T-cell (primary cell): ENCODE measurements around the gene OCIAD1. TPM values are rescaled to one million over a fixed set of nuclear protein-coding genes. Genes with fewer than 3 reads are reported as not detected.

Source experiments
- ATAC-seq, 4 experiments: fragments of 200-7000 bp in 3 of 4; fragments of 150-1000 bp in 1 of 4; cut with Tn5 transposase; replicated peaks in 1 of 4; 1 replicate in 3 of 4; 2 replicates in 1 of 4; pipeline ENCODE4 v1.10.0; 2021; ENCODE audit warnings: moderate library complexity in 3 of 4, mild to moderate bottlenecking in 2 of 4, moderate number of reproducible peaks in 1 of 4
- CTCF ChIA-PET, 2 donors: fragments of 300-600 bp; sonication (Branson Sonifier 250); formaldehyde crosslinking; loops; one replicate each; lab custom pipeline; 2022; ENCODE audit warnings: antibody characterized with exemption in 2 of 2; lab: Charles Lee
- POLR2A ChIA-PET, 2 donors: fragments of 300-600 bp; sonication (Branson Sonifier 250); formaldehyde crosslinking; loops; one replicate each; lab custom pipeline; 2022; ENCODE audit warnings: antibody characterized with exemption in 2 of 2; lab: Charles Lee
- DNase-seq, 35 experiments: peaks; one replicate each; pipeline versions ENCODE4 v3.0.0 to v3.0.0-alpha.2; 2013 to 2023
- H3K27ac ChIP-seq: one replicate; pipeline ENCODE4 v1.5.1; 2013; ENCODE audit warnings: low read length
- H3K27me3 ChIP-seq, 2 experiments: replicated peaks in 1 of 2; 1 replicate in 1 of 2; 2 replicates in 1 of 2; pipeline versions ENCODE4 v1.6.1 to v1.7.0; 2013; ENCODE audit warnings: low read length in 1 of 2, mixed read lengths in 1 of 2; ENCODE audit not compliant: control insufficient read depth in 2 of 2, insufficient read depth in 2 of 2; ENCODE audit errors: extremely low read depth in 1 of 2
- H3K36me3 ChIP-seq, 2 donors: 1 replicate in 1 of 2; 2 replicates in 1 of 2; pipeline versions ENCODE4 v1.6.1 to v1.7.0; 2013; ENCODE audit warnings: low read length in 1 of 2; ENCODE audit not compliant: control insufficient read depth in 2 of 2, insufficient read depth in 1 of 2; ENCODE audit errors: extremely low read depth in 1 of 2
- H3K4me1 ChIP-seq, 2 experiments: 1 replicate in 1 of 2; 2 replicates in 1 of 2; pipeline versions ENCODE4 v1.6.1 to v1.7.0; 2013; ENCODE audit warnings: low read length in 2 of 2, mixed read lengths in 1 of 2; ENCODE audit not compliant: insufficient read depth in 2 of 2, control insufficient read depth in 1 of 2; ENCODE audit errors: extremely low read depth in 1 of 2
- H3K4me3 ChIP-seq, 2 donors: 1 replicate in 1 of 2; 2 replicates in 1 of 2; pipeline versions ENCODE4 v1.5.1 to v1.7.0; 2013; ENCODE audit warnings: mild to moderate bottlenecking in 2 of 2, low read length in 1 of 2, moderate library complexity in 1 of 2; ENCODE audit not compliant: control insufficient read depth in 1 of 2; ENCODE audit errors: extremely low read depth in 1 of 2
- H3K9me3 ChIP-seq: 2 replicates; pipeline ENCODE4 v1.7.0; 2013
- H3K27ac Mint-ChIP-seq, 2 donors: one replicate each; pipeline ENCODE4 v1.8.0; 2020 to 2021; ENCODE audit warnings: mild to moderate bottlenecking in 2 of 2, mixed read lengths in 2 of 2
- H3K27me3 Mint-ChIP-seq, 2 donors: one replicate each; pipeline ENCODE4 v1.8.0; 2021 to 2022; ENCODE audit warnings: mixed read lengths in 2 of 2
- H3K36me3 Mint-ChIP-seq: one replicate; pipeline ENCODE4 v1.8.0; 2021; ENCODE audit warnings: mixed read lengths
- H3K4me1 Mint-ChIP-seq, 3 donors: one replicate each; pipeline ENCODE4 v1.8.0; 2020 to 2022; ENCODE audit warnings: mixed read lengths in 3 of 3, mild to moderate bottlenecking in 1 of 3
- H3K4me3 Mint-ChIP-seq, 3 donors: one replicate each; pipeline ENCODE4 v1.8.0; 2020 to 2022; ENCODE audit warnings: mild to moderate bottlenecking in 3 of 3, mixed read lengths in 3 of 3, moderate library complexity in 3 of 3
- H3K9me3 Mint-ChIP-seq, 3 donors: one replicate each; pipeline ENCODE4 v1.8.0; 2020 to 2022; ENCODE audit warnings: mixed read lengths in 3 of 3
- WGBS: methylation state at CpG from one replicate; pipeline ENCODE4 v1.1.5; 2013; ENCODE audit warnings: missing lambda C conversion rate; ENCODE audit not compliant: insufficient coverage; 5-methylcytosine and 5-hydroxymethylcytosine counted together
- total RNA-seq, 35 experiments: library from RNA in 6 of 35; stranded (reverse) in 6 of 35; fragments of 120-200 nt in 1 of 35; gene quantifications; one replicate each; pipeline versions ENCODE4 v1.2.1 to v1.2.4 and lab custom pipeline; 2013 to 2026

The OCIAD1 gene, protein sequence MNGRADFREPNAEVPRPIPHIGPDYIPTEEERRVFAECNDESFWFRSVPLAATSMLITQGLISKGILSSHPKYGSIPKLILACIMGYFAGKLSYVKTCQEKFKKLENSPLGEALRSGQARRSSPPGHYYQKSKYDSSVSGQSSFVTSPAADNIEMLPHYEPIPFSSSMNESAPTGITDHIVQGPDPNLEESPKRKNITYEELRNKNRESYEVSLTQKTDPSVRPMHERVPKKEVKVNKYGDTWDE
- 100 to 1,000 TPM in 4 of 5 donors, 10 to 100 TPM in 1; 88.1 to 113 (median 106) TPM for total RNA-seq
- 123 TPM for total RNA-seq (2013)
- 63.5 to 142 (median 94.5) reads per million in 29 experiments for total RNA-seq (lab: John Stamatoyannopoulos, UW)

DNA sequence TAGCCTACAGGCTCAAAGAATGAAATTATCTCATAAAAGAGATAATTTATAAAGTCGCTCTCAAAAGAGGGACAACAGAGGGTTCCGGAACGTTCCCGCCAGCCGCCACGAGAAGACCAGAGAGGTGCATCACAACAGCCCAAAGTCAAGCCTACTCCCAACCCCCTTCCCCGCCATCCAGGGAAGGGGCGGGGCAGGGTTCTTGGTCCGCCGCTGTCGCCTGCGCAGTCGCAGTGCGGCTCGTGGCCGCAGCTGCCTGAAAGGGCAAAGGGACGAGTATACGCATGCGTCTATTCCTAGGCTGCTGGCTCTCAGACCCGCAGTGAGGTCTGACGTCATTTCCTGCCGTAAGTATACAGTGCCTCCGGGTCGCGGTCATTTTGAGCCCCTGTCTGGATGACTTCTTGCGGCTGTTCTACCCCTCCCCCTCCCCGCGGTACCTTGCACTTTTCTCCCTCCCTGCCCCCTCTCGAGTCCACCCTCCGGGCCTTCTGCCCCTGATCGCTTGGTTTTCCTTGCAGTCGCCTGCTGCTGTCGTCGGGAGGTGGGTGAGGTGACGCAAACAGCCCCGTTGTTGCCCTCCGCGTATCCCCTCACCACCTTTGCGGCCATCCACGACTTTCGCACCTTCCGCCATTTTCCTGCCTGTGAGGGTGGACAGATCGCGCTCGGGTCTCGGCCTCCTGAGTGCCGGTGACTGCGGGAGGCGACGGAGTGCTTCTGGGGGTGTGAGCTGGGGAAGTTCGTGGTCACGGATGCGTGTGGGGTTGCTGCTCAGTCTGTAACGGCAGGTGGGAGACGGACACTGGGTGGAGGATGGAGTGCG, at the start of gene OCIAD1:
Gene OCIAD1 (plus strand): TSS at position 383 of the 826 bp plus-strand sequence. CDS start 1,537 bp downstream, outside the sequence.
- Histone ChIP-seq H3K4me1 (peaks cover 9 to 14% of the 10 kb centered on the region in 2 experiments), H3K27me3 (peaks cover 0 to 1% of the 10 kb centered on the region in 2 experiments), H3K36me3 (peaks cover 10 to 16% of the 10 kb centered on the region in 2 donors), H3K9me3 (no peaks in the 10 kb centered on the region), H3K4me3 (peak within 1 kb of the TSS; percentile 94 to 95), H3K27ac (peak within 1 kb of the TSS; percentile 97)
- ChIA-PET CTCF (interaction anchor here in 1 of 2 donors (1.4 to 1.5 kb wide), 2 partner anchors 30 to 52 kb away, joined by 3 to 4 read pairs; no protein-coding TSS in a partner anchor), POLR2A (interaction anchor here in 1 of 2 donors (0.6 to 1.3 kb wide), 3 partner anchors 50 to 772 kb away, joined by 3 to 5 read pairs (median 3); partner anchors contain the start of gene FRYL)
- WGBS: under 1% methylated on average over 43 of the region's 56 CpGs
- peaks cover 0 to 4% of the 10 kb centered on the region in 2 donors for H3K27me3 Mint-ChIP-seq
- no peaks in the 10 kb centered on the region for H3K9me3 Mint-ChIP-seq
- H3K4me1 Mint-ChIP-seq: peaks cover 30 to 35% (median 35%) of the 10 kb centered on the region in 3 donors
- peaks cover 14% of the 10 kb centered on the region for H3K36me3 Mint-ChIP-seq
- DNase-seq: peak; percentile 76 to 99 (median 93)
- peak within 1 kb of the TSS; percentile 98 to 100 (median 100) for H3K4me3 Mint-ChIP-seq
- ATAC-seq: peak; percentile 96 to 97 (median 97)
- peak within 1 kb of the TSS; percentile 100 for H3K27ac Mint-ChIP-seq

DNA sequence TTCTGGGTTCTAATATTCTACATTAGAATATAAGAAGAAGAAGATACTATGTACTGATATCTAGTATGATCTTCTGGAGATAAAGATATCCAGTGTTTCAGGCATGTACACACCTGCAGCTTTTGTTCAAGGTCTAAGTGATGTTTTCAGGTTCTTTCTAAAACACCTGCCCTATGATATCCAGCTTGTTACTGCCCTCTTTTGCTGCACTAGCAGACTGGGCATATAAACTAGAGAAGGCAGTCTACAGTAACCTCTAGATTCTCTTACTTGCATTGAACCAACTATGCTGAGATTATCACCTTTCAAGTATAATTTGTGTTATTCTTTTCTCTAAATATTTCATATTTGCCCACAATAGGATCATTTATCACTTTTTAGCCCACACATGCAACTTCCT, 48.9 kb upstream of the OCIAD1 start:
- CTCF ChIA-PET: interaction anchor here (0.6 to 3.6 kb wide), 2 partner anchors 81 to 203 kb away, joined by 3 to 15 read pairs; no protein-coding TSS in a partner anchor
- no peaks in the 10 kb centered on the region for H3K27me3 Mint-ChIP-seq
- no peak for ATAC-seq

DNA sequence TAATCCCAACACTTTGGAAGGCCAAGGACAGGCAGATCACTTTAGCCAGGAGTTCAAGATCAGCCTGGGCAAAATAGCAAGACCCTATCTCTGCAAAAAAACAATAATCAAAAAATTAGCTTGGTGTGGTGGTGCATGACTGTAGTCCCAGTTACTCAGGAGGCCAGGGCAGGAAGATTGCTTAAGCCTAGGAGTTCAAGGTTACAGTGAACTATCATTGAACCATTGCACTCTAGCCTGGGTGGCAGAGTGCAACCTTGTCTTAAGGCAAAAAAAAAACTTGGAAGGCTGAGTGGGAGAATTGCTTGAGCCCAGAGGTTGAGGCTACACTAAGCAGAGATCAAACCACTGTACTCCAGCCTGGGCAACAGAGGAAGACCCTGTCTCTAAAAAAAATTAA, 45.6 kb upstream of the OCIAD1 start:
- Histone ChIP-seq H3K27me3 (no peaks in the 10 kb centered on the region), H3K4me3 (no peak overlapping the region), H3K36me3 (no peaks in the 10 kb centered on the region), H3K4me1 (peaks cover 2 to 4% of the 10 kb centered on the region in 2 experiments), H3K9me3 (no peaks in the 10 kb centered on the region), H3K27ac (no peak overlapping the region)
- no peaks in the 10 kb centered on the region for H3K9me3 Mint-ChIP-seq
- POLR2A ChIA-PET: no interaction called here
- H3K27me3 Mint-ChIP-seq: no peaks in the 10 kb centered on the region
- H3K27ac Mint-ChIP-seq: no peak overlapping the region
- DNase-seq: no peak
- CTCF ChIA-PET: no interaction called here
- H3K4me3 Mint-ChIP-seq: no peak overlapping the region
- no peak for ATAC-seq
- no peaks in the 10 kb centered on the region for H3K36me3 Mint-ChIP-seq
- H3K4me1 Mint-ChIP-seq: peaks cover 6 to 9% (median 9%) of the 10 kb centered on the region in 3 donors

More for the DNA sequence above, 48.9 kb upstream of the OCIAD1 start:
- peak in 1 of 35 experiments; percentile 25 for DNase-seq
- no peaks in the 10 kb centered on the region for H3K9me3 ChIP-seq
- no peaks in the 10 kb centered on the region for H3K27me3 ChIP-seq
- H3K36me3 Mint-ChIP-seq: no peaks in the 10 kb centered on the region
- peak overlapping the region; percentile 56 to 95 for H3K27ac Mint-ChIP-seq
- H3K4me1 ChIP-seq: peaks cover 8 to 15% of the 10 kb centered on the region in 2 experiments
- H3K4me3 ChIP-seq: no peak overlapping the region
- POLR2A ChIA-PET: no interaction called here
- H3K4me1 Mint-ChIP-seq: peaks cover 26 to 30% (median 29%) of the 10 kb centered on the region in 3 donors
- no peak overlapping the region for H3K4me3 Mint-ChIP-seq
- no peaks in the 10 kb centered on the region for H3K9me3 Mint-ChIP-seq
- peak overlapping the region; percentile 30 for H3K27ac ChIP-seq
- H3K36me3 ChIP-seq: no peaks in the 10 kb centered on the region

DNA sequence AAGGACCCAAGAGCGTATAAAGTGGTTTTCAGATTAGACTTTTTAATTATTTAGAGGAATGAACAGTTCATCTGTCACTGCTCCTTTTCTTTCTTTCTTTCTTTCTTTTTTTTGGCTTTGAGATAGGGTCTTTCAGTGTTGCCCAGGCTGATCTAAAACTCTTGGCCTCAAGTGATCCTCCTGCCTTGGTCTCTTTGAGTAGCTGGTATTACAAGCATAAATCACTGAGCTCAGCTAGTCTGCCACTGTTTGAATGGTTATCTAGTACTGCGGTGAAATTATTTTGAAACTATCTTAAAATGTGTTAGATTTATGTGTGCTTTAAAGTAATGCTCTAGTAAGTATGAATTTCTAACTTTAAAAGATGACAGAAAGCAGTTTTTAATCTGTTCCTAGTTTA, 44.3 kb upstream of the OCIAD1 start:
- ATAC-seq: no peak

DNA sequence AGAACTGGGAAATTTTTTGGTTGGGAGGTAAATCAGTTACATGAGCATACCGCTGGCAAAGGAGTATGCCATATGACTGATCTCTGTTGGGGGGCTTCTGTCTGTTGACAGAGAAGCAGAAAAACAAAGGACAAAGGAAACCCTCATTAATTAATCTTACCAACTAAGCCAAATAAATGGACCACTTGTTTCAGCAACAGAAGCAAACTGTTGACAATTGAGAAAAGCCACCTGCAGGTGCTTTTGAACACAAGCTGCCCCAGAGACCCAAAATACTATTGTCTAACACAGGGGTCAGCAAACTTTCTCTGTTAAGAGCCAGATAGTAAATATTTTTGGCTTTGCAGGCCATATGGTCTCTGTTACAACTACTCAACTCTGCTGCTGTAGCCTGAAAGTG, 43.8 kb upstream of the OCIAD1 start:
- no peak overlapping the region for H3K4me3 Mint-ChIP-seq
- no peaks in the 10 kb centered on the region for H3K4me1 Mint-ChIP-seq
- DNase-seq (no peak), ATAC-seq (no peak)
- H3K36me3 Mint-ChIP-seq: no peaks in the 10 kb centered on the region
- Histone ChIP-seq H3K4me1 (no peaks in the 10 kb centered on the region), H3K4me3 (no peak overlapping the region), H3K27ac (no peak overlapping the region), H3K27me3 (no peaks in the 10 kb centered on the region), H3K36me3 (no peaks in the 10 kb centered on the region), H3K9me3 (no peaks in the 10 kb centered on the region)
- H3K27me3 Mint-ChIP-seq: no peaks in the 10 kb centered on the region
- POLR2A ChIA-PET: no interaction called here
- H3K27ac Mint-ChIP-seq: no peak overlapping the region
- CTCF ChIA-PET: interaction anchor here in 1 of 2 donors (0.5 kb wide), 1 partner anchor 158 kb away, joined by 6 read pairs; no protein-coding TSS in a partner anchor
- H3K9me3 Mint-ChIP-seq: no peaks in the 10 kb centered on the region
- no CpG with 5 or more reads among the region's 1 CpG for WGBS

More for the DNA sequence above, 44.3 kb upstream of the OCIAD1 start:
- no peaks in the 10 kb centered on the region for H3K36me3 Mint-ChIP-seq
- no peaks in the 10 kb centered on the region for H3K27me3 Mint-ChIP-seq
- no peak overlapping the region for H3K27ac Mint-ChIP-seq
- no CpG with 5 or more reads among the region's 2 CpGs for WGBS
- no peaks in the 10 kb centered on the region for H3K4me1 Mint-ChIP-seq
- Histone ChIP-seq H3K9me3 (no peaks in the 10 kb centered on the region), H3K4me1 (no peaks in the 10 kb centered on the region), H3K27ac (no peak overlapping the region), H3K27me3 (no peaks in the 10 kb centered on the region), H3K4me3 (no peak overlapping the region), H3K36me3 (no peaks in the 10 kb centered on the region)
- CTCF ChIA-PET: interaction anchor here in 1 of 2 donors (0.5 kb wide), 1 partner anchor 158 kb away, joined by 6 read pairs; no protein-coding TSS in a partner anchor
- DNase-seq: no peak
- H3K4me3 Mint-ChIP-seq: no peak overlapping the region
- H3K9me3 Mint-ChIP-seq: no peaks in the 10 kb centered on the region
- POLR2A ChIA-PET: no interaction called here

DNA sequence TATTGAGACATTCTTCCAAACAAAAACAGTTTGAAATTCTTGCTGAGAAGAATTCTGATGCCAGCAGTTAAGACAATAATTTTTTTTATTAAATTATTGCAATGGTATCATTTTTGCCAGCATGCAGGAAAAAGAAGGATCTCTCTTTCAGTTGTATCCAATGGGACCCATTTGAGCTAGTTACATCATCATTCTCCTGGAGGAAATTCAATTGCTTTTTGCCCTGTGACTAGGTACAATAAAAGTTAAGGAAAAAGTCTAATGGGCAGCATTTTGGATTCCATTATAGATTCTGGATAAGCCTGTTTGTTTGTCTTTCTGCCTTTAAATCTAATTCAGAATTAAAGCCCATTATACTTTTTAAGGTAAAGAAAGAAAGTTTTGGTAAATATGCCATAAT, 40.3 kb upstream of the OCIAD1 start:
- H3K27me3 Mint-ChIP-seq: no peaks in the 10 kb centered on the region
- ATAC-seq (no peak), DNase-seq (no peak)
- ChIA-PET POLR2A (no interaction called here), CTCF (no interaction called here)
- H3K4me3 ChIP-seq: no peak overlapping the region
- H3K4me1 ChIP-seq: no peaks in the 10 kb centered on the region
- H3K36me3 Mint-ChIP-seq: no peaks in the 10 kb centered on the region
- H3K9me3 ChIP-seq: no peaks in the 10 kb centered on the region
- no peak overlapping the region for H3K4me3 Mint-ChIP-seq
- H3K27me3 ChIP-seq: no peaks in the 10 kb centered on the region
- no peak overlapping the region for H3K27ac Mint-ChIP-seq
- no peaks in the 10 kb centered on the region for H3K9me3 Mint-ChIP-seq
- H3K36me3 ChIP-seq: no peaks in the 10 kb centered on the region
- H3K27ac ChIP-seq: no peak overlapping the region
- no peaks in the 10 kb centered on the region for H3K4me1 Mint-ChIP-seq
